IMR-90 (cell line): Measurements from ENCODE around the gene ALOX15.

Source experiments
- CEBPB ChIP-seq: IDR thresholded peaks from 2 replicates; pipeline ENCODE4 v1.6.1; 2012; ENCODE audit warnings: low read depth, low read length, improper control_type of control experiment
- POLR2A ChIP-seq: IDR thresholded peaks from 2 replicates; pipeline ENCODE4 v1.6.1; 2012; ENCODE audit warnings: mild to moderate bottlenecking, low read depth, low read length

DNA sequence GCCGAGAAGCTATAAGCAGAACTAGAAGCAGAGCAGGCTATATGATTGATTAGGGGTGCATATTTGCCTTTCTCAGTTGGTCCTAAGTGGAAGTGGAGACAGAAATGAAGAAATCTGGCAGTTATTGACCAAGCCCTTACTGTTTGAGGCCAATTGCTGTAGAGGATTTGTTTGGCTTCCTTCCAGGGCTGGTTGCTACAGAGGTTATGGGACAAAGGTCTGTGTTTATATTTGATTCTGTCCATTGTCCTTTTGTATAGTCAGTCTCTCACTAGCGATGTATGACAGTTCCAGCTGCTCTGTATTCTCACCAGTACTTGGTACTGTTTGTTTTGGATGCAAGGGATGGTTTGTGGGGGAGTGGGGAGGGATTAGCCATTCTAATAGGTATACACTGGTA lies 7.3 kb upstream of the ALOX15 start:
- TF ChIP-seq CEBPB: no peak
- no peak for TF ChIP-seq POLR2A
